ENCODE data around the gene CCND1. TPM values are rescaled to one million over a fixed set of nuclear protein-coding genes. Genes with fewer than 3 reads are reported as not detected.

The CCND1 gene
- total and polyA plus RNA-seq, 10 of the 15 experiments (the other 5 are each of a cell fraction or from before 2014, with no cell fraction given): 0.09 to 6.6 (median 0.59) TPM; not detected in 2

- TF ChIP-seq BRCA1 (IDR thresholded peaks at IDR 0.05; ENCODE audit: low read depth, low read length) (no peak), ZNF592 (IDR thresholded peaks at IDR 0.05) (no peak), RELB (IDR thresholded peaks at IDR 0.05; ENCODE audit: low read depth) (no peak), ZBTB33 (IDR thresholded peaks at IDR 0.05) (no peak), SP1 (IDR thresholded peaks at IDR 0.05; ENCODE audit: low read depth, low read length) (no peak), KAT2A (conservative IDR thresholded peaks at IDR 0.05; ENCODE audit: control insufficient read depth, low read depth, low read length) (no peak), CHD2 (IDR thresholded peaks at IDR 0.05; ENCODE audit: borderline replicate concordance, low read depth, low read length) (no peak), CBFB (IDR thresholded peaks at IDR 0.05; ENCODE audit: low read depth) (no peak), NFYB (IDR thresholded peaks at IDR 0.05; ENCODE audit: insufficient read depth, low read depth, low read length) (0 out of 2 replicates have a peak, but pooled peaks have one; percentile 33), IRF4 (IDR thresholded peaks at IDR 0.05; ENCODE audit: low read depth, low read length) (no peak), POLR2A (IDR thresholded peaks at IDR 0.05; ENCODE audit: low read depth, low read length) (no peak), IKZF1 (conservative IDR thresholded peaks at IDR 0.05) (no peak), USF1 (IDR thresholded peaks at IDR 0.05; ENCODE audit: borderline replicate concordance, extremely low read length, insufficient read depth, low read depth, low read length) (peak; percentile 46), KLF5 (IDR thresholded peaks at IDR 0.05; ENCODE audit: partially characterized antibody) (no peak), RCOR1 (conservative IDR thresholded peaks at IDR 0.05; ENCODE audit: low read depth, low read length) (no peak)
- intact Hi-C loops (cut with micrococcal nuclease; ENCODE audit: unreplicated experiment): no loop called here
- H3K4me3 ChIP-seq: no peak overlapping the region
- H2AFZ ChIP-seq (ENCODE audit: control insufficient read depth, low read depth, low read length): no peak overlapping the region
- H3K27ac ChIP-seq (ENCODE audit: control insufficient read depth, insufficient read depth): no peak overlapping the region
- no peak overlapping the region for H3K9ac ChIP-seq (ENCODE audit: control insufficient read depth, insufficient read depth, low read length)
- SMC1A ChIA-PET (ENCODE audit: uncharacterized antibody, unreplicated experiment): no interaction called here
- WGBS (ENCODE audit: insufficient coverage, insufficient replicate concordance, low lambda C conversion rate, missing lambda C conversion rate): 30% methylated on average over 6 of the region's 6 CpGs
- in situ Hi-C loops (cut with MboI): no loop called here
- CTCF ChIA-PET: no interaction called here
- no peaks in the 10 kb centered on the region for H3K36me3 ChIP-seq (ENCODE audit: control insufficient read depth in 2 of 2, insufficient read depth in 2 of 2, low read length in 1 of 2)
- ATAC-seq: no peak
- no peaks in the 10 kb centered on the region for H3K27me3 ChIP-seq (replicated peaks in 1 of 2; ENCODE audit: control insufficient read depth in 2 of 2, insufficient read depth in 2 of 2, low read length in 1 of 2)
- RAD21 ChIA-PET (ENCODE audit: unreplicated experiment): no interaction called here
- H3K9me3 ChIP-seq (replicated peaks; ENCODE audit: control insufficient read depth, insufficient read depth, low read length): no peaks in the 10 kb centered on the region; the same call in 2 of the 3 replicates
- BruUV-seq (replicated peaks): no TSS peak
- POLR2A ChIA-PET: no interaction called here
- H4K20me1 ChIP-seq (ENCODE audit: control insufficient read depth, insufficient read depth): no peaks in the 10 kb centered on the region
- no peaks in the 10 kb centered on the region for H3K79me2 ChIP-seq (ENCODE audit: control insufficient read depth, insufficient read depth, low read length)
- no peak overlapping the region for H3K4me2 ChIP-seq (ENCODE audit: control insufficient read depth, insufficient read depth)
- no peak for FAIRE-seq
- no peaks in the 10 kb centered on the region for H3K4me1 ChIP-seq (ENCODE audit: control insufficient read depth, insufficient read depth, low read length)
- DNase-seq (ENCODE audit: low read depth, low spot score): no peak
Measured at GRCh38 chr11:69593851-69594250, 47.1 kb upstream of the CCND1 start.
